PC-3 (cell line): ENCODE results near the gene KRTAP10-7. TPM values are rescaled to one million over a fixed set of nuclear protein-coding genes. Genes with fewer than 3 reads are reported as not detected.
A peak's percentile ranks its signal among the peaks of the same experiment; 100 is the strongest.

Source experiments
- ATAC-seq: fragments of 200-7000 bp; cut with Tn5 transposase; 2 replicates; pipeline ENCODE4 v1.9.1; 2020; ENCODE audit warnings: mild to moderate bottlenecking, moderate library complexity
- BruUV-seq: library from RNA; stranded (reverse); fragments of 400-500 nt; replicated peaks from 2 replicates; lab custom pipeline; 2021; lab: Mats Ljungman, UMichigan
- CTCF ChIA-PET: fragments of 300-600 bp; sonication (Branson Sonifier 250); formaldehyde crosslinking; loops from one replicate; lab custom pipeline; 2022; ENCODE audit warnings: antibody characterized with exemption; lab: Charles Lee
- POLR2A ChIA-PET: fragments of 300-600 bp; sonication (Branson Sonifier 250); formaldehyde crosslinking; loops from one replicate; lab custom pipeline; 2022; ENCODE audit warnings: antibody characterized with exemption; ENCODE audit not compliant: unreplicated experiment; lab: Charles Lee
- DNase-seq: peaks from one replicate; pipeline ENCODE4 v3.0.0-alpha.2; 2015
- H2AFZ ChIP-seq: fragments of 300-600 bp; sonication (generic); 2 replicates; pipeline ENCODE4 v1.6.0; 2016; ENCODE audit warnings: antibody characterized with exemption, low read length
- H3F3A ChIP-seq: fragments of 300-600 bp; sonication (generic); one replicate; pipeline ENCODE4 v1.6.0; 2017; ENCODE audit warnings: antibody characterized with exemption, low read length, control low read depth, mild to moderate bottlenecking; ENCODE audit not compliant: unreplicated experiment
- H3K27ac ChIP-seq: fragments of 300-600 bp; sonication (generic); 2 replicates; pipeline ENCODE4 v1.5.1; 2016; ENCODE audit warnings: mild to moderate bottlenecking, low read length
- H3K27me3 ChIP-seq: fragments of 300-600 bp; sonication (generic); 2 replicates; pipeline ENCODE4 v1.6.1; 2016; ENCODE audit warnings: low read length, mixed read lengths
- H3K36me3 ChIP-seq: fragments of 300-600 bp; sonication (generic); 2 replicates; pipeline ENCODE4 v1.6.1; 2016; ENCODE audit warnings: low read depth, mixed run types, low read length, mixed read lengths
- H3K4me1 ChIP-seq: fragments of 300-600 bp; sonication (generic); 2 replicates; pipeline ENCODE4 v1.5.1; 2016; ENCODE audit warnings: low read length; ENCODE audit not compliant: insufficient read depth
- H3K4me2 ChIP-seq: fragments of 300-600 bp; sonication (generic); 2 replicates; pipeline ENCODE4 v1.6.0; 2016; ENCODE audit warnings: low read length
- H3K4me3 ChIP-seq: fragments of 300-600 bp; sonication (generic); 2 replicates; pipeline ENCODE4 v1.5.1; 2016; ENCODE audit warnings: mild to moderate bottlenecking, low read length, mixed read lengths
- H3K79me2 ChIP-seq: fragments of 300-600 bp; sonication (generic); 2 replicates; pipeline ENCODE4 v1.6.1; 2017; ENCODE audit warnings: low read length, mixed read lengths
- H3K9ac ChIP-seq: fragments of 300-600 bp; sonication (generic); 2 replicates; pipeline ENCODE4 v1.6.0; 2016; ENCODE audit warnings: mild to moderate bottlenecking, low read length
- H3K9me2 ChIP-seq: fragments of 300-600 bp; sonication (generic); replicated peaks from 2 replicates; pipeline ENCODE4 v1.6.1; 2016; ENCODE audit warnings: mixed run types, low read length, mixed read lengths
- H3K9me3 ChIP-seq: fragments of 300-600 bp; sonication (generic); 2 replicates; pipeline ENCODE4 v1.6.1; 2016; ENCODE audit warnings: low read length, mixed read lengths
- H4K20me1 ChIP-seq: fragments of 300-600 bp; sonication (generic); 2 replicates; pipeline ENCODE4 v1.6.1; 2016; ENCODE audit warnings: low read length, mixed read lengths
- CTCF ChIP-seq: fragments of 300-600 bp; sonication (generic); conservative IDR thresholded peaks from 2 replicates; pipeline ENCODE4 v1.5.1; 2017; ENCODE audit warnings: antibody characterized with exemption, low read depth, mild to moderate bottlenecking, low read length
- EZH2 ChIP-seq: fragments of 300-600 bp; sonication (generic); IDR thresholded peaks from one replicate; pipeline ENCODE4 v1.6.1; 2017; ENCODE audit warnings: antibody characterized with exemption, mild to moderate bottlenecking, low read length; ENCODE audit not compliant: unreplicated experiment
- EZH2phosphoT487 ChIP-seq: fragments of 300-600 bp; sonication (generic); IDR thresholded peaks from 2 replicates; pipeline ENCODE4 v1.6.1; 2018; ENCODE audit warnings: mild to moderate bottlenecking, antibody characterized with exemption, low read length, borderline replicate concordance
- intact Hi-C: fragments of 100-400 bp; cut with micrococcal nuclease; formaldehyde crosslinking; loops from 2 replicates; pipeline ENCODE4 v1.9.0; 2023
- total RNA-seq: library from RNA; depleted of rRNA; stranded (reverse); fragments of >200 nt; gene quantifications from 2 replicates; pipeline ENCODE4 v1.2.3, GENCODE V29; 2014

KRTAP10-7 gene
- total RNA-seq, 1 experiment from 2014 or later = not detected

GRCh38 chr21:44639331-44639655, 38.9 kb downstream of the KRTAP10-7 start:
- Histone ChIP-seq H3F3A (no peaks in the 10 kb centered on the region), H3K36me3 (no peaks in the 10 kb centered on the region), H3K27ac (no peak overlapping the region), H3K9me2 (no peaks in the 10 kb centered on the region), H3K9ac (no peak overlapping the region), H3K9me3 (no peaks in the 10 kb centered on the region), H3K79me2 (no peaks in the 10 kb centered on the region), H3K4me3 (no peak overlapping the region), H4K20me1 (no peaks in the 10 kb centered on the region), H3K27me3 (no peaks in the 10 kb centered on the region), H2AFZ (no peak overlapping the region), H3K4me1 (no peaks in the 10 kb centered on the region), H3K4me2 (no peak overlapping the region)
- ATAC-seq (no peak), DNase-seq (no peak)
- intact Hi-C loops = no loop called here
- no TSS peak for BruUV-seq
- TF ChIP-seq EZH2 (no peak), EZH2phosphoT487 (no peak), CTCF (no peak)
- POLR2A ChIA-PET = no interaction called here
- CTCF ChIA-PET = no interaction called here

- H3K79me2 ChIP-seq = no peaks in the 10 kb centered on the region
- no peaks in the 10 kb centered on the region for H4K20me1 ChIP-seq
- no peaks in the 10 kb centered on the region for H3K36me3 ChIP-seq
- H3K4me1 ChIP-seq = no peaks in the 10 kb centered on the region
- DNase-seq (no peak), ATAC-seq (no peak)
- no TSS peak for BruUV-seq
- TF ChIP-seq EZH2 = no peak
- TF ChIP-seq CTCF = no peak
- no peak for TF ChIP-seq EZH2phosphoT487
- no peak overlapping the region for H3K4me2 ChIP-seq
- H2AFZ ChIP-seq = no peak overlapping the region
- CTCF ChIA-PET = no interaction called here
- no peaks in the 10 kb centered on the region for H3K9me3 ChIP-seq
- H3K9me2 ChIP-seq = no peaks in the 10 kb centered on the region
- no peaks in the 10 kb centered on the region for H3F3A ChIP-seq
- no peak overlapping the region for H3K27ac ChIP-seq
- H3K9ac ChIP-seq = no peak overlapping the region
- no peaks in the 10 kb centered on the region for H3K27me3 ChIP-seq
- intact Hi-C loops = no loop called here
- POLR2A ChIA-PET = no interaction called here
- no peak overlapping the region for H3K4me3 ChIP-seq
Measured at GRCh38 chr21:44640761-44641160, 40.4 kb downstream of the KRTAP10-7 start.

- Histone ChIP-seq H3K4me1 (no peaks in the 10 kb centered on the region), H3K27ac (no peak overlapping the region), H2AFZ (no peak overlapping the region), H3K36me3 (no peaks in the 10 kb centered on the region), H3K79me2 (no peaks in the 10 kb centered on the region), H3K4me3 (no peak overlapping the region), H3K9me2 (no peaks in the 10 kb centered on the region), H3K27me3 (no peaks in the 10 kb centered on the region), H3F3A (no peaks in the 10 kb centered on the region), H4K20me1 (no peaks in the 10 kb centered on the region), H3K9ac (no peak overlapping the region), H3K4me2 (no peak overlapping the region), H3K9me3 (no peaks in the 10 kb centered on the region)
- TF ChIP-seq CTCF = no peak
- no peak for TF ChIP-seq EZH2
- no peak for TF ChIP-seq EZH2phosphoT487
- peak; percentile 40; the same call in 1 of the 2 replicates for ATAC-seq
- no TSS peak for BruUV-seq
- CTCF ChIA-PET = no interaction called here
- no peak for DNase-seq
- intact Hi-C loops = no loop called here
- POLR2A ChIA-PET = no interaction called here
Measured at GRCh38 chr21:44643741-44644310, 43.4 kb downstream of the KRTAP10-7 start.
